CD14-positive monocyte (primary cell): ENCODE data around the gene STXBP6. TPM values are rescaled to one million over a fixed set of nuclear protein-coding genes. Genes with fewer than 3 reads are reported as not detected.

Experiments
- DNase-seq, 3 donors: peaks; one replicate each; pipeline ENCODE4 v3.0.0-alpha.2; 2011 to 2022
- H2AFZ ChIP-seq: 2 replicates; pipeline ENCODE4 v1.6.0; 2012; ENCODE audit warnings: mild to moderate bottlenecking, low read depth, low read length, inconsistent platforms; ENCODE audit not compliant: insufficient read depth, poor library complexity, severe bottlenecking
- H3K27ac ChIP-seq, 2 donors: 1 replicate in 1 of 2; 2 replicates in 1 of 2; pipeline ENCODE4 v1.5.1; 2012 to 2013; ENCODE audit warnings: low read length in 2 of 2, control low read depth in 1 of 2, inconsistent platforms in 1 of 2, low read depth in 1 of 2, mild to moderate bottlenecking in 1 of 2
- H3K27me3 ChIP-seq, 2 donors: one replicate each; pipeline versions ENCODE4 v1.6.0 to v1.6.1; 2011 to 2013; ENCODE audit warnings: low read length in 2 of 2; ENCODE audit not compliant: control insufficient read depth in 2 of 2, insufficient read depth in 2 of 2
- H3K36me3 ChIP-seq, 2 donors: replicated peaks in 1 of 2; 1 replicate in 1 of 2; 2 replicates in 1 of 2; pipeline versions ENCODE4 v1.5.1 to v1.6.1; 2012 to 2013; ENCODE audit warnings: low read length in 2 of 2, control low read depth in 1 of 2, inconsistent platforms in 1 of 2, mild to moderate bottlenecking in 1 of 2; ENCODE audit not compliant: insufficient read depth in 2 of 2, control insufficient read depth in 1 of 2
- H3K4me1 ChIP-seq, 2 donors: 1 replicate in 1 of 2; 2 replicates in 1 of 2; pipeline versions ENCODE4 v1.5.1 to v1.6.1; 2012 to 2013; ENCODE audit warnings: low read length in 2 of 2, control low read depth in 1 of 2, inconsistent platforms in 1 of 2, mild to moderate bottlenecking in 1 of 2, moderate library complexity in 1 of 2; ENCODE audit not compliant: insufficient read depth in 2 of 2, control insufficient read depth in 1 of 2
- H3K4me2 ChIP-seq: replicated peaks from 2 replicates; pipeline ENCODE3; 2012; ENCODE audit warnings: low read length, moderate library complexity, mild to moderate bottlenecking; ENCODE audit not compliant: poor library complexity, severe bottlenecking; ENCODE audit errors: extremely low read depth
- H3K4me3 ChIP-seq, 3 experiments: fragments of 200-600 bp in 1 of 3; sonication (generic) in 1 of 3; replicated peaks in 1 of 3; 1 replicate in 2 of 3; 2 replicates in 1 of 3; pipeline ENCODE4 v1.5.1; 2011 to 2013; ENCODE audit warnings: low read length in 3 of 3, mild to moderate bottlenecking in 3 of 3, control low read depth in 2 of 3, low read depth in 2 of 3, inconsistent platforms in 1 of 3, moderate library complexity in 1 of 3
- H3K79me2 ChIP-seq: 2 replicates; pipeline ENCODE4 v1.6.0; 2012; ENCODE audit warnings: mild to moderate bottlenecking, control low read depth, inconsistent platforms, low read length, moderate library complexity; ENCODE audit not compliant: insufficient read depth
- H3K9ac ChIP-seq: 2 replicates; pipeline ENCODE4 v1.6.0; 2017; ENCODE audit warnings: low read length, mild to moderate bottlenecking; ENCODE audit not compliant: insufficient read depth, poor library complexity, severe bottlenecking
- H3K9me3 ChIP-seq, 2 donors: replicated peaks in 1 of 2; 1 replicate in 1 of 2; 2 replicates in 1 of 2; pipeline versions ENCODE4 v1.5.1 to v1.6.1; 2012 to 2013; ENCODE audit warnings: low read length in 2 of 2, control low read depth in 1 of 2; ENCODE audit not compliant: control insufficient read depth in 1 of 2, insufficient read depth in 1 of 2
- H4K20me1 ChIP-seq: 2 replicates; pipeline ENCODE4 v1.6.0; 2012; ENCODE audit warnings: mild to moderate bottlenecking, low read length, control low read depth, moderate library complexity; ENCODE audit not compliant: insufficient read depth
- H3K27ac Mint-ChIP-seq, 7 donors: one replicate each; pipeline ENCODE4 v1.8.0; 2020; ENCODE audit warnings: mild to moderate bottlenecking in 7 of 7, mixed read lengths in 7 of 7, moderate library complexity in 6 of 7, inconsistent platforms in 2 of 7
- H3K27me3 Mint-ChIP-seq, 3 donors: one replicate each; pipeline ENCODE4 v1.8.0; 2021 to 2022; ENCODE audit warnings: low read depth in 3 of 3, mild to moderate bottlenecking in 3 of 3, mixed read lengths in 3 of 3, moderate library complexity in 3 of 3, inconsistent platforms in 1 of 3
- H3K36me3 Mint-ChIP-seq, 2 donors: one replicate each; pipeline ENCODE4 v1.8.0; 2020; ENCODE audit warnings: mixed read lengths in 2 of 2, inconsistent platforms in 1 of 2, mild to moderate bottlenecking in 1 of 2
- H3K4me1 Mint-ChIP-seq: one replicate; pipeline ENCODE4 v1.8.0; 2020; ENCODE audit warnings: mild to moderate bottlenecking, mixed read lengths
- H3K4me3 Mint-ChIP-seq, 2 donors: one replicate each; pipeline ENCODE4 v1.8.0; 2020; ENCODE audit warnings: mild to moderate bottlenecking in 2 of 2, mixed read lengths in 2 of 2, moderate library complexity in 1 of 2
- H3K9me3 Mint-ChIP-seq, 7 donors: one replicate each; pipeline ENCODE4 v1.8.0; 2020 to 2022; ENCODE audit warnings: mixed read lengths in 7 of 7, mild to moderate bottlenecking in 6 of 7, moderate library complexity in 6 of 7, inconsistent platforms in 2 of 7
- WGBS: methylation state at CpG from one replicate; pipeline ENCODE4 v1.1.5; 2013; ENCODE audit warnings: missing lambda C conversion rate; ENCODE audit not compliant: insufficient coverage; 5-methylcytosine and 5-hydroxymethylcytosine counted together
- intact Hi-C, 2 donors: fragments of 100-400 bp; cut with micrococcal nuclease; formaldehyde crosslinking; loops; one replicate each; pipeline versions ENCODE4 v1.15.0 to v1.15.1; 2023
- polyA plus RNA-seq, 3 donors: library from polyadenylated mRNA; depleted of rRNA in 1 of 3; unstranded in 2 of 3; stranded (reverse) in 1 of 3; fragments of 300-500 nt in 2 of 3; fragments of >200 nt in 1 of 3; fragmentation: Illumina TruSeq in 2 of 3; gene quantifications; 1 replicate in 2 of 3; 2 replicates in 1 of 3; pipeline ENCODE4 v1.2.3, GENCODE V29; 2012 to 2021
- TF ChIP-seq, protein P1 (sequence below): fragments of 200-600 bp; IDR thresholded peaks from one replicate; pipeline ENCODE4 v1.8.0; 2022; ENCODE audit warnings: antibody characterized with exemption, mild to moderate bottlenecking

STXBP6 gene
- polyA plus RNA-seq, 3 donors, result 0.05 to 0.25 (median 0.08) TPM

- DNase-seq, result no peak
- Mint-ChIP-seq H3K27ac (no peak overlapping the region), H3K27me3 (peaks cover 0 to 2% (median 0%) of the 10 kb centered on the region in 3 donors), H3K4me3 (no peak overlapping the region), H3K9me3 (peaks cover 0 to 2% (median 0%) of the 10 kb centered on the region in 7 donors), H3K36me3 (no peaks in the 10 kb centered on the region), H3K4me1 (peaks cover 9% of the 10 kb centered on the region)
- Histone ChIP-seq H3K27me3 (peaks cover 0 to 2% of the 10 kb centered on the region in 2 donors), H3K27ac (no peak overlapping the region), H3K79me2 (no peaks in the 10 kb centered on the region), H3K4me3 (no peak overlapping the region), H3K4me1 (peaks cover 6 to 8% of the 10 kb centered on the region in 2 donors), H3K9me3 (no peaks in the 10 kb centered on the region), H2AFZ (no peak overlapping the region), H3K9ac (no peak overlapping the region), H4K20me1 (no peaks in the 10 kb centered on the region), H3K4me2 (no peak overlapping the region), H3K36me3 (no peaks in the 10 kb centered on the region)
- intact Hi-C loops, result no loop called here
- TF ChIP-seq, protein P1, sequence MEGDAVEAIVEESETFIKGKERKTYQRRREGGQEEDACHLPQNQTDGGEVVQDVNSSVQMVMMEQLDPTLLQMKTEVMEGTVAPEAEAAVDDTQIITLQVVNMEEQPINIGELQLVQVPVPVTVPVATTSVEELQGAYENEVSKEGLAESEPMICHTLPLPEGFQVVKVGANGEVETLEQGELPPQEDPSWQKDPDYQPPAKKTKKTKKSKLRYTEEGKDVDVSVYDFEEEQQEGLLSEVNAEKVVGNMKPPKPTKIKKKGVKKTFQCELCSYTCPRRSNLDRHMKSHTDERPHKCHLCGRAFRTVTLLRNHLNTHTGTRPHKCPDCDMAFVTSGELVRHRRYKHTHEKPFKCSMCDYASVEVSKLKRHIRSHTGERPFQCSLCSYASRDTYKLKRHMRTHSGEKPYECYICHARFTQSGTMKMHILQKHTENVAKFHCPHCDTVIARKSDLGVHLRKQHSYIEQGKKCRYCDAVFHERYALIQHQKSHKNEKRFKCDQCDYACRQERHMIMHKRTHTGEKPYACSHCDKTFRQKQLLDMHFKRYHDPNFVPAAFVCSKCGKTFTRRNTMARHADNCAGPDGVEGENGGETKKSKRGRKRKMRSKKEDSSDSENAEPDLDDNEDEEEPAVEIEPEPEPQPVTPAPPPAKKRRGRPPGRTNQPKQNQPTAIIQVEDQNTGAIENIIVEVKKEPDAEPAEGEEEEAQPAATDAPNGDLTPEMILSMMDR, result no peak
- WGBS, result no CpG with 5 or more reads among the region's 2 CpGs
These were observed 196.5 kb downstream of the STXBP6 start for GRCh38 chr14:24853446-24853845.

- H3K4me1 ChIP-seq, result peaks cover 6 to 8% of the 10 kb centered on the region in 2 donors
- H3K79me2 ChIP-seq, result no peaks in the 10 kb centered on the region
- Mint-ChIP-seq H3K36me3 (no peaks in the 10 kb centered on the region), H3K27me3 (no peaks in the 10 kb centered on the region), H3K27ac (no peak overlapping the region), H3K4me3 (no peak overlapping the region), H3K9me3 (no peaks in the 10 kb centered on the region), H3K4me1 (peaks cover 9% of the 10 kb centered on the region)
- H3K36me3 ChIP-seq, result no peaks in the 10 kb centered on the region
- no peak overlapping the region for H3K9ac ChIP-seq
- intact Hi-C loops, result no loop called here
- H3K27me3 ChIP-seq, result no peaks in the 10 kb centered on the region
- H4K20me1 ChIP-seq, result no peaks in the 10 kb centered on the region
- 100% methylated on average over 1 of the region's 6 CpGs for WGBS
- no peak overlapping the region for H3K4me2 ChIP-seq
- H3K9me3 ChIP-seq, result no peaks in the 10 kb centered on the region
- TF ChIP-seq, protein P1, result no peak
- no peak overlapping the region for H3K27ac ChIP-seq
- H3K4me3 ChIP-seq, result no peak overlapping the region
- DNase-seq, result no peak
- H2AFZ ChIP-seq, result peak overlapping the region; percentile 8
These were observed 197.5 kb downstream of the STXBP6 start for GRCh38 chr14:24852312-24853060.
